Esophagus mucosa (tissue), 1 donor: ENCODE results near the gene ATCAY. TPM values are rescaled to one million over a fixed set of nuclear protein-coding genes. Genes with fewer than 3 reads are reported as not detected.

Experiments used
- ATAC-seq: fragments of 200-7000 bp; cut with Tn5 transposase; one replicate; pipeline ENCODE4 v1.9.1; 2020
- total RNA-seq: library from RNA; stranded (reverse); gene quantifications from one replicate; pipeline ENCODE4 v1.2.4, GENCODE V29; 2023
- donor health status: DM: yes; HTN: yes; CAD: no.

ATCAY gene
- total RNA-seq, 1 donor from 2014 or later: not detected

DNA sequence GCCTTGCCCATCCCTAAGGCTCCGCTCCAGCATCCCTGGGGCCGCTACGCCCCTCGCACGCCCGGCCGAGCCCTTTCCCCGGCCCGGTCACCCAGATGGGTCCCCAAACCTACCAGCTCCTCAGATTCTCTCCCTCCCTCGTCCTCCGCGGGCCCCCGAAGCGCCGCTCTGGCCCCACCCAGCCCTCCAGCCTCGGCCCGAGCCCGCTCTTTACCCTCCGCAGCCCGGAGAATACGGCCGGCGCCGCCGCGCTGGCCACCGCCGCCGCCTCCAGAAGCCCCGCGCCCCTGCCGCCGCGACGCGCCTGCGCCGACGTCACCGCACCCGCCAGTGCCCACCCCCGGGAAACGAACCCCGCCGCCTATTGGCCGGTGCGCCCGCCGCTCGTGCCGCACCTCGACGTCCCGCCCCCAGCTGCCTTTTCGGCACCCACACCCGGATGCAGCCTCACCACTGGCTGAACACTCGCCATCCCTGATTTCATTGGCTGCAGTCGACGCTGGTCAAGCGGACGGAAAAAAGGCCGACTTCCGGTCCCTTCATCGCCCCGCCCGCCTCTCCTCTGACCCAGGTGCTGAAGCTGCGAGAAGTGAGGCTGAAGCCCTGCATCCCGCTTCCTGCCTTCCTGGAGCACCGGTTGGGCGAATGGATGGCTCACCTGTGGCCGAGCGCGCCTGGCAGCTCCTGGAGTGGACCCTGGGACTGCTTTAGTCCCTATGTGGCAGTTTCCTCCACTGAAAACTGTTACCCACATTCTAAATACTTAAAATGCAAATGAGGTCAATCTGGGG, 90.5 kb downstream of the ATCAY start, which contains the start of gene DAPK3:
Gene DAPK3, minus strand, starts transcription at position 292 of the 791 bp plus-strand sequence. CDS start 1,364 bp downstream, outside the sequence.
- peak; percentile 87 for ATAC-seq

DNA sequence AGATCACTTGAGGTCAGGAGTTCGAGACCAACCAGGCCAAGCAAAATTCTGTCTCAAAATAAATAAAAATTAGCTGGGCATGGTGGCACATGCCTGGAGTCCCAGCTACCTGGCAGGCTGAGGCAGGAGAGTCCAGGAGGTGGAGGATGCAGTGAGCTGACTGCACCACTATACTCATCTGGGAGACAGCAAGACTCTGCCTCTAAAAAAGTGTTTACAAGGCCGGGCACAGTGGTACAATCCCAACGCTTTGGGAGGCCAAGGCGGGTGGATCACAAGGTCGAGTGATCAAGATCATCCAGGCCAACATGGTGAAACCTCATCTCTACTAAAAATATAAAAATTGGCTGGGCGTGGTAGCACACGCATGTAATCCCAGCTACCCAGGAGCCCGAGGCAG, 94.7 kb downstream of the ATCAY start:
- no peak for ATAC-seq

- ATAC-seq: no peak
Observed at GRCh38 chr19:3975637-3976087, 95.2 kb downstream of the ATCAY start.

GRCh38 chr19:3976495-3977241, 96.2 kb downstream of the ATCAY start:
- ATAC-seq: peak; percentile 72

Other genes with a start within 250 kb of the ATCAY start
- 16.4 TPM for gene PIP5K1C, start 180.2 kb upstream of the ATCAY start, total RNA-seq
- 40.9 TPM for gene TJP3, start 172.3 kb upstream of the ATCAY start, total RNA-seq
- gene APBA3, start 119.0 kb upstream of the ATCAY start, total RNA-seq: 10.9 TPM
- 62.3 TPM for gene MRPL54, start 118.0 kb upstream of the ATCAY start, total RNA-seq
- gene RAX2, start 108.5 kb upstream of the ATCAY start, total RNA-seq: not detected
- gene MATK, start 94.3 kb upstream of the ATCAY start, total RNA-seq: 0.24 TPM
- not detected for gene ZFR2, start 11.6 kb upstream of the ATCAY start, total RNA-seq
- gene NMRK2, start 52.4 kb downstream of the ATCAY start, total RNA-seq: not detected
- gene DAPK3, start 90.4 kb downstream of the ATCAY start, total RNA-seq: 28.8 TPM
- gene EEF2, start 104.8 kb downstream of the ATCAY start, total RNA-seq: 2,169 TPM
- 19.3 TPM for gene PIAS4, start 127.1 kb downstream of the ATCAY start, total RNA-seq
- gene ZBTB7A, start 186.2 kb downstream of the ATCAY start, total RNA-seq: 53.7 TPM
- 114 TPM for gene MAP2K2, start 243.4 kb downstream of the ATCAY start, total RNA-seq